ENCODE results near the gene SEZ6.

SEZ6 gene

DNA sequence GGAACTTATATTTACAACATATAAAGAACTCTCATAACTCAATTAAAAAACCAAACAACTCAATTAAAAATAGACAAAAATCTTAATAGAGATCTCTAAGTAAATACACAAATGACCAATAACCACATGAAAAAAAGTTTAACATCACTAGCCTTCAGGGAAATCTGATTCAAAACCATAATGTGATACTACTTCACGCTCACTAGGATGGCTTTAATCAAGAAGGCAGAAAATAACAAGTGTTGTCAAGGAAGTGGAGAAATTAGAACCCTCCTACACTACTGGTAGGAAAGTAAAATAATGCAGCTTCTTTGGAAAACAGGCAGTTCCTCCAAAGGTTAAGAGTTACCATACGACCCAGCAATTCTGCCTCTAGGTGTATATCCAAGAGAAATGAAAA is 62.9 kb downstream of the SEZ6 start:
- Mint-ChIP-seq H3K27ac (no peak overlapping the region), H3K27me3 (ENCODE audit: low read depth, poor library complexity) (no peaks in the 10 kb centered on the region), H3K9me3 (no peaks in the 10 kb centered on the region), H3K4me3 (no peak overlapping the region), H3K36me3 (ENCODE audit: low read depth) (peaks cover 46% of the 10 kb centered on the region), H3K4me1 (peaks cover 48% of the 10 kb centered on the region)
- DNase-seq = no peak
- TF ChIP-seq, protein P1, sequence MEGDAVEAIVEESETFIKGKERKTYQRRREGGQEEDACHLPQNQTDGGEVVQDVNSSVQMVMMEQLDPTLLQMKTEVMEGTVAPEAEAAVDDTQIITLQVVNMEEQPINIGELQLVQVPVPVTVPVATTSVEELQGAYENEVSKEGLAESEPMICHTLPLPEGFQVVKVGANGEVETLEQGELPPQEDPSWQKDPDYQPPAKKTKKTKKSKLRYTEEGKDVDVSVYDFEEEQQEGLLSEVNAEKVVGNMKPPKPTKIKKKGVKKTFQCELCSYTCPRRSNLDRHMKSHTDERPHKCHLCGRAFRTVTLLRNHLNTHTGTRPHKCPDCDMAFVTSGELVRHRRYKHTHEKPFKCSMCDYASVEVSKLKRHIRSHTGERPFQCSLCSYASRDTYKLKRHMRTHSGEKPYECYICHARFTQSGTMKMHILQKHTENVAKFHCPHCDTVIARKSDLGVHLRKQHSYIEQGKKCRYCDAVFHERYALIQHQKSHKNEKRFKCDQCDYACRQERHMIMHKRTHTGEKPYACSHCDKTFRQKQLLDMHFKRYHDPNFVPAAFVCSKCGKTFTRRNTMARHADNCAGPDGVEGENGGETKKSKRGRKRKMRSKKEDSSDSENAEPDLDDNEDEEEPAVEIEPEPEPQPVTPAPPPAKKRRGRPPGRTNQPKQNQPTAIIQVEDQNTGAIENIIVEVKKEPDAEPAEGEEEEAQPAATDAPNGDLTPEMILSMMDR (IDR thresholded peaks at IDR 0.05) = no peak

DNA sequence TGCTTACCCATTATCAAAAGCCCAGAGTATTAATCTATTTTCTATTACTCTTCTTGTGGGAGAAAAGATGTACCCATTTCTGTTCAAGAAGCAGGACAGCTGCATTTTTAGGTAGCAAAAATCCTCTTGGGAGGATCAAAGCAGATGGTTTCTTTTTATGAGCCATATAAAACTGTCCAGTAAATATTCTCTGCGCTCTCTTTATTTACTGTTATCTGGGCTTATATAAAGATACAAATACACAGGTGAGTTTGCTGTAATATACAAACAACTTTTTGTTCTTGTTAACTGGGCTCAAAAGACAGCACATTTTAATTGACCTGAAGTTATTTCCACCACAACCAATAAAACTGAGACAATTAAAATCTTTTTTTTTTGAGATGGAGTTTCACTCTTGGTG is 64.6 kb downstream of the SEZ6 start:
- no peak for DNase-seq
- H3K9me3 Mint-ChIP-seq = no peaks in the 10 kb centered on the region
- peaks cover 55% of the 10 kb centered on the region for H3K4me1 Mint-ChIP-seq
- H3K4me3 Mint-ChIP-seq = no peak overlapping the region
- no peak overlapping the region for H3K27ac Mint-ChIP-seq
- no peaks in the 10 kb centered on the region for H3K27me3 Mint-ChIP-seq (ENCODE audit: low read depth, poor library complexity)
- TF ChIP-seq, protein P1 (IDR thresholded peaks at IDR 0.05) = no peak
- peaks cover 40% of the 10 kb centered on the region for H3K36me3 Mint-ChIP-seq (ENCODE audit: low read depth)

DNA sequence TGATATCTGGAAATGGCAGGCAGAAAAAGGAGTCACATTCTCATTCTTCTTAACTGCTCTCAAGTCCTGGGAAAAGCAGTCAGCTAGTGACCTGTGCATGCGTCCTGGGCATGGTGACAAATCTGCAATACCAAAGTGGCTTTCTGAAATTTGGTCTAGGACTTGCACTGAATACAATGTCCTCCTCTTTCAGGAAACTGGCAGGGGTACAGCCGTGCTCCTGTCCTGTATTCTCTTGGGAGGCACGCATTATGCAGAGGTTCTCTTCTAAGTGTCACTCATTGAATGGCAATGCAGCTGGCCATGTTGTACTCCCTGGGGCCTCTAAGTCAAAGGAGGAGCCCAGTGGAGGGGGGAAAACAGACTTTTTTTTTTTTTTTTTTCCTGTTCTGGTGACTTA is 65.2 kb downstream of the SEZ6 start:
- TF ChIP-seq, protein P1 (IDR thresholded peaks at IDR 0.05) = no peak
- peaks cover 40% of the 10 kb centered on the region for H3K36me3 Mint-ChIP-seq (ENCODE audit: low read depth)
- no peak overlapping the region for H3K4me3 Mint-ChIP-seq
- no peaks in the 10 kb centered on the region for H3K27me3 Mint-ChIP-seq (ENCODE audit: low read depth, poor library complexity)
- H3K27ac Mint-ChIP-seq = no peak overlapping the region
- peaks cover 56% of the 10 kb centered on the region for H3K4me1 Mint-ChIP-seq
- H3K9me3 Mint-ChIP-seq = no peaks in the 10 kb centered on the region
- no peak for DNase-seq

DNA sequence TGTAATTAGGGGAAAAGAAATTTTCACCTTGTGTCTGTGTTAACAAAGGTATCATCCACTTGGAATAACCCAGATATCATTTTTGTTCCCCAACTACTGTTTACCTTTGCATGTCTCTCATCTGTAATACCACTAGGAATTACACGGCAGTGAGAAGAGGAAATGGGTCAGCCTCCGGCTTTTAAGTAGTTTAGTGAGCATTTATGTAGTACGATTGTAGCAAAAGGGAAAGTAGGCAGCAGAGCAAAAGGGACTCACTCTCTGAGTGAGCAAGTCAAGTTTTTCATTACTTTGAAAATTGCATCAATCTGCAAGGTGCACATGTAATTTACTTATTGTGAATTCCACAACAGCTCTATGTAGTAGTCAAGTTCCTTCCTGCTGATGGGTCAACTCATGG is 65.7 kb downstream of the SEZ6 start:
- Mint-ChIP-seq H3K27me3 (ENCODE audit: low read depth, poor library complexity) (no peaks in the 10 kb centered on the region), H3K4me1 (peaks cover 52% of the 10 kb centered on the region), H3K4me3 (no peak overlapping the region), H3K36me3 (ENCODE audit: low read depth) (peaks cover 37% of the 10 kb centered on the region), H3K9me3 (no peaks in the 10 kb centered on the region), H3K27ac (no peak overlapping the region)
- TF ChIP-seq, protein P1 (IDR thresholded peaks at IDR 0.05) = no peak
- DNase-seq = no peak

DNA sequence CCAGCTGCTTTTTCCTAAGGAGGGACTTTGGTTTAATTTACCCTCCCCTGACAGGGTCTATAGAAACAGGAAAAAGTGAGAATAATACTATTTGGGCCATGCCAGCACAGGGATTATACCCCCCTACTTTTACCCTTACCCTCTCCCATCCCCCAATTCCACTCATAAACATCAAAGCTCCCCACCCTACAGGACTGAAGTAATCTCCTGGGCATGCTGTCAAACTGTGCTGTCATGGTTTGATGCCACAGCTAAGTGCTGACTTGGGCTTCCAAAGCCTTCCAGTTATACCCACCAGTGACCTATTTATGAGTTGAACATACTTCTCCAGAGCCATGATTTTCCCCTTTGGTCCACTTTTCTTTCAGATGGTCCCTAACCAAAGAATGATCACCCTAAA is 67.3 kb downstream of the SEZ6 start:
- no peak overlapping the region for H3K4me3 Mint-ChIP-seq
- DNase-seq = no peak
- no peak overlapping the region for H3K27ac Mint-ChIP-seq
- H3K9me3 Mint-ChIP-seq = no peaks in the 10 kb centered on the region
- TF ChIP-seq, protein P1 (IDR thresholded peaks at IDR 0.05) = no peak
- peaks cover 35% of the 10 kb centered on the region for H3K36me3 Mint-ChIP-seq (ENCODE audit: low read depth)
- H3K27me3 Mint-ChIP-seq (ENCODE audit: low read depth, poor library complexity) = no peaks in the 10 kb centered on the region
- peaks cover 50% of the 10 kb centered on the region for H3K4me1 Mint-ChIP-seq

DNA sequence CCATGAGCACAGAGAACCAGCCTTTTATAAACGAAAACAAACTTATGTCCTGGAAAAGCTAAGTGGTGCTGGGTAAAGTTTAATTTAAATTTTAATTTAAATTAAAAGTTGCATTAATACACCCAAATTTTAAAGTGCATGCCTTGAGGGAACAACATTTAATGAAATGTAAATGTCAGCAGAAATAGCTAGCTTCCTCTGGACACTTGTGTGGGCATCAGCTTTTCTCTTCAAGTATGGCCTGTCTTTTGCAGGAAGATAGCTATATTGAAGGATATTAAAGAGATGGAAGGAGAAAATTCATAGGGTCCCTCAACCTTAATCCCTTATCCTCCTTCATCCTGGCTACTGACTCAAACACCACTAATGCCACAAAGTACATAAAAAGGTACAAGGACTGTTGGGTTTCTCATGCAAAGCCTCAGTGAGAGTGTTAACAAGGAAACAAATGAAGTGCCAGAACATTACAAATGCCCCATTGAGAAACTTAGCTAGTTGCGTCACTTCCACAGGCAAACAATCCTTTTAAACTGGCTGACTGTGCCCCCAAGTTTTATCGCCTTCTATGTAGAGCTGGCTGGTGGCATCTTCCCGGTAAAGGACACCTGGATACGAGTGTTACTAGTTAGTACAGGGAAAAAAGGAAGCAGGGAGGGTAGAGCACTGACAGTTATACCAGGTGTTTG is 68.6 kb downstream of the SEZ6 start:
- no peaks in the 10 kb centered on the region for H3K9me3 Mint-ChIP-seq
- H3K36me3 Mint-ChIP-seq (ENCODE audit: low read depth) = peaks cover 34% of the 10 kb centered on the region
- H3K27me3 Mint-ChIP-seq (ENCODE audit: low read depth, poor library complexity) = no peaks in the 10 kb centered on the region
- peaks cover 50% of the 10 kb centered on the region for H3K4me1 Mint-ChIP-seq
- H3K4me3 Mint-ChIP-seq = no peak overlapping the region
- H3K27ac Mint-ChIP-seq = peak overlapping the region; percentile 95
- DNase-seq = no peak
- TF ChIP-seq, protein P1 (IDR thresholded peaks at IDR 0.05) = no peak

All from nephron progenitor cell (in vitro differentiated cells).